K562 (cell line): ENCODE results near the gene TARBP2. TPM values are rescaled to one million over a fixed set of nuclear protein-coding genes. Genes with fewer than 3 reads are reported as not detected.

Experiments
- ATAC-seq: fragments of 200-7000 bp; cut with Tn5 transposase; 3 replicates; pipeline ENCODE4 v1.9.1; 2020; ENCODE audit warnings: moderate library complexity
- BruUV-seq: library from RNA; stranded (reverse); fragments of 400-500 nt; replicated peaks from 2 replicates; lab custom pipeline; 2021; lab: Mats Ljungman, UMichigan
- CTCF ChIA-PET: fragments of 300-600 bp; formaldehyde crosslinking; extraction: SDS; loops from one replicate; lab custom pipeline; 2021; ENCODE audit warnings: low intra/inter-chr PET ratio; lab: Yijun Ruan, JAX
- POLR2A ChIA-PET: fragments of 300-600, 350-650 bp; sonication (Branson Sonifier 250); formaldehyde crosslinking; extraction: SDS; loops from one replicate; lab custom pipeline; 2021; ENCODE audit warnings: antibody characterized with exemption, inconsistent platforms; lab: Yijun Ruan, JAX
- DNase-seq, 4 experiments: peaks; one replicate each; pipeline versions ENCODE4 v3.0.0 to v3.0.0-alpha.2; 2011 to 2018; ENCODE audit warnings: low spot score in 3 of 4, mixed read lengths in 3 of 4; ENCODE audit errors: extremely low read depth in 1 of 4
- FAIRE-seq: peaks from 2 replicates; lab custom pipeline; 2011; peaks lifted over from hg19 to GRCh38; lab: Jason Lieb, UNC
- H2AFZ ChIP-seq: 2 replicates; pipeline ENCODE4 v1.6.0; 2011; ENCODE audit warnings: low read depth, low read length, control low read depth, inconsistent platforms
- H3K27ac ChIP-seq: fragments of 200-600 bp; 3 replicates; pipeline ENCODE4 v1.8.0; 2011; ENCODE audit warnings: low read depth, mild to moderate bottlenecking, control low read depth, inconsistent platforms, low read length, moderate library complexity, mixed read lengths; ENCODE audit errors: extremely low read depth
- H3K27me3 ChIP-seq, 2 experiments: fragments of 300-600 bp in 1 of 2; 2 replicates in 1 of 2; 3 replicates in 1 of 2; pipeline versions ENCODE4 v1.6.0 to v1.8.0; 2011; ENCODE audit warnings: inconsistent platforms in 2 of 2, low read length in 2 of 2, mild to moderate bottlenecking in 1 of 2, mixed read lengths in 1 of 2, moderate library complexity in 1 of 2; ENCODE audit not compliant: control insufficient read depth in 2 of 2, insufficient read depth in 2 of 2
- H3K36me3 ChIP-seq: fragments of 300-600 bp; 3 replicates; pipeline ENCODE4 v1.8.0; 2011; ENCODE audit warnings: mild to moderate bottlenecking, low read length, inconsistent platforms; ENCODE audit not compliant: control insufficient read depth, insufficient read depth
- H3K4me1 ChIP-seq, 2 experiments: fragments of 200-600 bp in 1 of 2; replicated peaks in 1 of 2; 2 replicates in 1 of 2; 3 replicates in 1 of 2; pipeline versions ENCODE4 v1.5.1 to v1.8.0; 2011; ENCODE audit warnings: inconsistent platforms in 2 of 2, low read length in 2 of 2, mild to moderate bottlenecking in 1 of 2, mixed read lengths in 1 of 2, moderate library complexity in 1 of 2; ENCODE audit not compliant: control insufficient read depth in 2 of 2, insufficient read depth in 2 of 2
- H3K4me2 ChIP-seq: 2 replicates; pipeline ENCODE4 v1.6.1; 2011; ENCODE audit warnings: low read length, control low read depth, inconsistent platforms, mixed read lengths; ENCODE audit not compliant: insufficient read depth
- H3K4me3 ChIP-seq: fragments of 200-600 bp; sonication (generic), shearing (Covaris generic); 2 replicates; pipeline ENCODE4 v1.5.1; 2016; ENCODE audit warnings: control low read depth, inconsistent platforms
- H3K79me2 ChIP-seq: fragments of 200-600 bp; 3 replicates; pipeline ENCODE4 v1.8.0; 2011; ENCODE audit warnings: low read length, inconsistent platforms; ENCODE audit not compliant: control insufficient read depth, insufficient read depth
- H3K9ac ChIP-seq, 2 experiments: 2 replicates each; pipeline versions ENCODE4 v1.6.0 to v1.6.1; 2011; ENCODE audit warnings: low read depth in 2 of 2, low read length in 2 of 2, control low read depth in 1 of 2, inconsistent platforms in 1 of 2, mild to moderate bottlenecking in 1 of 2, mixed read lengths in 1 of 2; ENCODE audit not compliant: insufficient read depth in 1 of 2
- H3K9me1 ChIP-seq: one replicate; pipeline ENCODE4 v1.6.0; 2011; ENCODE audit warnings: inconsistent platforms, mild to moderate bottlenecking, low read length, moderate library complexity; ENCODE audit not compliant: control insufficient read depth, insufficient read depth
- H3K9me3 ChIP-seq: replicated peaks from 2 replicates; pipeline ENCODE4 v1.5.1; 2011; ENCODE audit warnings: low read depth, low read length, inconsistent platforms; ENCODE audit not compliant: control insufficient read depth, insufficient read depth
- H4K20me1 ChIP-seq: replicated peaks from 2 replicates; pipeline ENCODE4 v1.6.1; 2011; ENCODE audit warnings: low read length, inconsistent platforms, mixed read lengths; ENCODE audit not compliant: control insufficient read depth, insufficient read depth
- CCAR2 ChIP-seq: fragments of 200-400 bp; formaldehyde crosslinking; IDR thresholded peaks from 2 replicates; pipeline ENCODE4 v1.6.1; 2017; ENCODE audit warnings: mild to moderate bottlenecking, low read depth, low read length
- ESRRA ChIP-seq: fragments of 450-650 bp; IDR thresholded peaks from 2 replicates; pipeline ENCODE4 v1.6.1; 2014; ENCODE audit warnings: low read depth, mild to moderate bottlenecking, moderate library complexity, borderline replicate concordance
- HDAC3 ChIP-seq: fragments of 450-650 bp; IDR thresholded peaks from 2 replicates; pipeline ENCODE4 v1.6.1; 2018; ENCODE audit warnings: borderline replicate concordance, mild to moderate bottlenecking, moderate library complexity; ENCODE audit not compliant: partially characterized antibody
- ID3 ChIP-seq, 2 experiments: fragments of 250-450 bp in 1 of 2; fragments of 450-650 bp in 1 of 2; sonication (Bioruptor Pico) in 1 of 2; IDR thresholded peaks; 2 replicates each; pipeline versions ENCODE4 v1.6.1 to v1.8.0; 2016 to 2021; ENCODE audit warnings: mild to moderate bottlenecking in 2 of 2, moderate library complexity in 2 of 2, missing compliant biosample characterization in 1 of 2, missing genetic modification characterization in 1 of 2
- POLR2A ChIP-seq: fragments of 450-650 bp; conservative IDR thresholded peaks from 2 replicates; pipeline ENCODE4 v1.6.1; 2016
- POLR2AphosphoS5 ChIP-seq: IDR thresholded peaks from 2 replicates; pipeline ENCODE4 v1.6.1; 2011; ENCODE audit warnings: mild to moderate bottlenecking, low read depth, low read length, moderate library complexity; ENCODE audit not compliant: control insufficient read depth, insufficient read depth
- SAFB2 ChIP-seq: fragments of 200-400 bp; formaldehyde crosslinking; IDR thresholded peaks from 2 replicates; pipeline ENCODE4 v1.6.1; 2018; ENCODE audit warnings: borderline replicate concordance, low read length, low read depth, moderate library complexity; ENCODE audit not compliant: severe bottlenecking
- SUPT5H ChIP-seq: fragments of 450-650 bp; IDR thresholded peaks from 2 replicates; pipeline ENCODE4 v1.6.1; 2016
- TCF7 ChIP-seq: sonication (generic); IDR thresholded peaks from 2 replicates; pipeline ENCODE4 v1.6.1; 2016; ENCODE audit warnings: antibody characterized with exemption, borderline replicate concordance
- THRA ChIP-seq: fragments of 450-650 bp; IDR thresholded peaks from 2 replicates; pipeline ENCODE4 v1.6.1; 2017; ENCODE audit warnings: mild to moderate bottlenecking, moderate library complexity
- ZNF77 ChIP-seq: fragments of 250-450 bp; sonication (Bioruptor Pico); IDR thresholded peaks from 2 replicates; pipeline ENCODE4 v1.5.0; 2020
- WGBS: fragments of 100-300 bp; shearing (Covaris generic); methylation state at CpG from one replicate; pipeline ENCODE4 v1.1.6; 2016; ENCODE audit warnings: low coverage, mixed read lengths; ENCODE audit not compliant: insufficient coverage; ENCODE audit errors: missing lambda C conversion rate; 5-methylcytosine and 5-hydroxymethylcytosine counted together
- in situ Hi-C: fragments of 300-500 bp; cut with MboI; formaldehyde crosslinking; loops from 4 replicates; pipeline ENCODE4 v1.15.0; 2018; ENCODE audit warnings: inconsistent platforms, mixed read lengths
- intact Hi-C: fragments of 100-400 bp; cut with micrococcal nuclease; formaldehyde crosslinking; loops from 2 replicates; pipeline ENCODE4 v1.14.2; 2022
- polyA plus RNA-seq, 8 experiments: library from polyadenylated mRNA; depleted of rRNA in 4 of 8; stranded (reverse) in 5 of 8; unstranded in 3 of 8; fragments of >200 nt; fragmentation: Nextera tagmentation in 2 of 8; fragmentation: Illumina TruSeq in 1 of 8; extraction: Ambion mirVana in 2 of 8; extraction: Trizol in 1 of 8; gene quantifications; 2 replicates each; pipeline versions ENCODE4 v1.2.1 to v1.2.3, GENCODE V29; 2011 to 2014; ENCODE audit warnings: inconsistent platforms in 1 of 8, missing spikeins in 1 of 8
- total RNA-seq, 7 experiments: library from RNA; depleted of rRNA in 6 of 7; stranded (reverse); fragments of >200 nt in 6 of 7; fragmentation: Illumina TruSeq in 2 of 7; extraction: Trizol in 2 of 7; gene quantifications; 2 replicates each; pipeline versions ENCODE4 v1.2.1 to v1.2.3, GENCODE V29; 2011 to 2021; ENCODE audit warnings: low replicate concordance in 1 of 7

Gene TARBP2
- total and polyA plus RNA-seq, 9 of the 15 experiments (the other 6 are each of a cell fraction or from before 2014, with no cell fraction given): 5.6 to 69.0 (median 44.6) TPM

- no peak for TF ChIP-seq ID3 (CRISPR knock-in tag; IDR thresholded peaks at IDR 0.05)
- no peak for TF ChIP-seq ID3 (tag; IDR thresholded peaks at IDR 0.05)
- TF ChIP-seq ZNF77 (CRISPR knock-in tag): no peak
- no peak for TF ChIP-seq CCAR2
- TF ChIP-seq POLR2AphosphoS5: peak; percentile 41
- no peak for TF ChIP-seq THRA
- TF ChIP-seq, all 486 proteins: peak for 4
Measured at GRCh38 chr12:53468282-53468681, 32.8 kb upstream of the TARBP2 start (continued).

- H3K4me3 ChIP-seq: no peak overlapping the region
- H3K27me3 ChIP-seq: no peaks in the 10 kb centered on the region
- H2AFZ ChIP-seq: no peak overlapping the region
- intact Hi-C loops: no loop called here
- WGBS: 94% methylated on average over 1 of the region's 1 CpG
- ATAC-seq (no peak), DNase-seq (no peak), FAIRE-seq (no peak)
- H3K27ac ChIP-seq: peak overlapping the region; percentile 28; the same call in 1 of the 3 replicates
- H3K4me1 ChIP-seq: peaks cover 0 to 3% of the 10 kb centered on the region in 2 experiments; a peak in 2 of 5 replicates
- H3K9ac ChIP-seq: no peak overlapping the region
- H3K4me2 ChIP-seq: no peak overlapping the region
- peaks cover 100% of the 10 kb centered on the region for H3K36me3 ChIP-seq
- TF ChIP-seq TCF7: no peak
- TF ChIP-seq ESRRA: no peak
- TF ChIP-seq POLR2AphosphoS5: peak; percentile 11; the same call in 1 of the 2 replicates
- TF ChIP-seq SUPT5H: peak; percentile 14; the same call in 1 of the 2 replicates
- TF ChIP-seq HDAC3: no peak
- peak; percentile 37; the same call in 1 of the 2 replicates for TF ChIP-seq POLR2A
- no peak for TF ChIP-seq SAFB2
- CTCF ChIA-PET: no interaction called here
- in situ Hi-C loops: no loop called here
- peaks cover 75% of the 10 kb centered on the region for H3K79me2 ChIP-seq
- POLR2A ChIA-PET: interaction anchor here (0.6 to 8.8 kb wide), 11 partner anchors 8 to 265 kb away, joined by 3 to 99 read pairs (median 5); partner anchors contain the start of genes ESPL1, MAP3K12 and TARBP2
- H3K9me1 ChIP-seq: no peaks in the 10 kb centered on the region
- H3K9me3 ChIP-seq: no peaks in the 10 kb centered on the region
- BruUV-seq: no TSS peak
- H4K20me1 ChIP-seq: peaks cover 36% of the 10 kb centered on the region
Measured at GRCh38 chr12:53472056-53472582, 29.0 kb upstream of the TARBP2 start.
